Transverse colon (tissue), 4 donors: ENCODE data around the gene CELSR1. TPM values are rescaled to one million over a fixed set of nuclear protein-coding genes. Genes with fewer than 3 reads are reported as not detected.

Source experiments
- DNase-seq: peaks from one replicate; pipeline ENCODE4 v3.0.0-alpha.2; 2019
- H3K27ac ChIP-seq, 4 donors: fragments of 200-600 bp; sonication (generic); 2 replicates each; pipeline ENCODE4 v1.5.1; 2016 to 2018; ENCODE audit warnings: inconsistent platforms in 4 of 4
- H3K27me3 ChIP-seq: fragments of 200-600 bp; sonication (generic); 2 replicates; pipeline ENCODE4 v1.5.1; 2017; ENCODE audit warnings: inconsistent platforms
- H3K36me3 ChIP-seq, 4 donors: fragments of 200-600 bp; sonication (generic); 2 replicates each; pipeline ENCODE4 v1.5.1; 2017 to 2019; ENCODE audit warnings: inconsistent platforms in 4 of 4
- H3K4me1 ChIP-seq, 4 donors: fragments of 200-600 bp; sonication (generic); 2 replicates each; pipeline ENCODE4 v1.5.1; 2017 to 2020; ENCODE audit warnings: inconsistent platforms in 4 of 4
- H3K4me3 ChIP-seq, 4 donors: fragments of 200-600 bp; sonication (generic); 1 replicate in 1 of 4; 2 replicates in 3 of 4; pipeline versions ENCODE4 v1.5.1 to v1.6.1; 2017 to 2019; ENCODE audit warnings: inconsistent platforms in 4 of 4
- H3K9me3 ChIP-seq, 2 donors: fragments of 200-600 bp; sonication (generic); 2 replicates each; pipeline ENCODE4 v1.5.1; 2017 to 2019; ENCODE audit warnings: inconsistent platforms in 2 of 2
- EP300 ChIP-seq: sonication (generic); formaldehyde crosslinking; IDR thresholded peaks from one replicate; pipeline ENCODE4 v1.6.1; 2017; ENCODE audit warnings: antibody characterized with exemption, low read depth
- POLR2A ChIP-seq: fragments of 450-650 bp; IDR thresholded peaks from one replicate; pipeline ENCODE4 v1.6.1; 2016; ENCODE audit warnings: antibody characterized with exemption, mild to moderate bottlenecking, moderate library complexity
- POLR2AphosphoS5 ChIP-seq, 3 donors: sonication (generic); formaldehyde crosslinking; IDR thresholded peaks; one replicate each; pipeline ENCODE4 v1.6.1; 2016; ENCODE audit warnings: antibody characterized with exemption in 3 of 3
- WGBS, 2 donors: methylation state at CpG; one replicate each; pipeline ENCODE4 v1.1.5; 2018; ENCODE audit warnings: low coverage in 1 of 2; 5-methylcytosine and 5-hydroxymethylcytosine counted together
- in situ Hi-C, 4 donors: fragments of 200-750 bp; cut with MboI; loops; one replicate each; pipeline versions ENCODE4 v1.15.0 to v1.15.1; 2017; ENCODE audit warnings: low sequenced_read_pairs in 3 of 4, low pct_ligation_motif_present in 1 of 4, low pct_unique_long_range_greater_than_20kb in 1 of 4
- intact Hi-C: fragments of 100-400 bp; cut with DNase I; formaldehyde crosslinking; loops from one replicate; pipeline ENCODE4 v1.15.1; 2023; ENCODE audit warnings: low total_unique reads
- total RNA-seq, 4 donors: library from RNA; depleted of rRNA; stranded (reverse); fragments of >200 nt; gene quantifications; one replicate each; pipeline ENCODE4 v1.1.0, GENCODE V29; 2016
- TF ChIP-seq, protein P1 (sequence below), 5 experiments: fragments of 200-600 bp in 3 of 5; fragments of 450-650 bp in 2 of 5; sonication (generic) in 3 of 5; IDR thresholded peaks; 1 replicate in 2 of 5; 2 replicates in 3 of 5; pipeline ENCODE4 v1.5.1; 2016 to 2017; ENCODE audit warnings: antibody characterized with exemption in 5 of 5, inconsistent platforms in 3 of 5, mild to moderate bottlenecking in 2 of 5, moderate library complexity in 1 of 5

The CELSR1 gene
- total RNA-seq, 4 donors from 2014 or later = 0.96 to 2.5 (median 1.4) TPM

DNA sequence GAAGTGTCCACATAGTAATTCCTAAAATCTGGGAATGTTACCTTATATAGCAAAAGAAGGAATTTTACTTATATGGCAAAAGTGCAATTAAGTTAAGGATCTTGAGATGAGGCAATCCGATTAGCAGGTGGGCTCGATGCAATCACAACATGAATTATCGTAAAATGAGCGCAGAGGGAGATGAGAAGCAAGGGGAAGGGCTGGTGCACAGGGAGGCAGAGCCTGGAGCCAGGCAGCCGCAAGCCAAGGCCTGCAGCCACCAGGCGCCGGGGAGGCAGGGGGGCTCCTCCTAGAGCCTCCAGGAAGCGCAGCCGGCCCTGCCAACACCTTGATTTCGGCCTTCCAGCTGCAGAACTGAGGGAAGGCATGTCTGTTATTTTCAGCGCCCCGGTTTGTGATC, 85.7 kb downstream of the CELSR1 start:
- intact Hi-C loops (no loop called here), in situ Hi-C loops (no loop called here)
- TF ChIP-seq POLR2AphosphoS5 (IDR thresholded peaks at IDR 0.05) = no peak
- no peak for TF ChIP-seq POLR2A
- TF ChIP-seq, protein P1, sequence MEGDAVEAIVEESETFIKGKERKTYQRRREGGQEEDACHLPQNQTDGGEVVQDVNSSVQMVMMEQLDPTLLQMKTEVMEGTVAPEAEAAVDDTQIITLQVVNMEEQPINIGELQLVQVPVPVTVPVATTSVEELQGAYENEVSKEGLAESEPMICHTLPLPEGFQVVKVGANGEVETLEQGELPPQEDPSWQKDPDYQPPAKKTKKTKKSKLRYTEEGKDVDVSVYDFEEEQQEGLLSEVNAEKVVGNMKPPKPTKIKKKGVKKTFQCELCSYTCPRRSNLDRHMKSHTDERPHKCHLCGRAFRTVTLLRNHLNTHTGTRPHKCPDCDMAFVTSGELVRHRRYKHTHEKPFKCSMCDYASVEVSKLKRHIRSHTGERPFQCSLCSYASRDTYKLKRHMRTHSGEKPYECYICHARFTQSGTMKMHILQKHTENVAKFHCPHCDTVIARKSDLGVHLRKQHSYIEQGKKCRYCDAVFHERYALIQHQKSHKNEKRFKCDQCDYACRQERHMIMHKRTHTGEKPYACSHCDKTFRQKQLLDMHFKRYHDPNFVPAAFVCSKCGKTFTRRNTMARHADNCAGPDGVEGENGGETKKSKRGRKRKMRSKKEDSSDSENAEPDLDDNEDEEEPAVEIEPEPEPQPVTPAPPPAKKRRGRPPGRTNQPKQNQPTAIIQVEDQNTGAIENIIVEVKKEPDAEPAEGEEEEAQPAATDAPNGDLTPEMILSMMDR (IDR thresholded peaks at IDR 0.05) = no peak
- TF ChIP-seq EP300 = no peak
- DNase-seq = no peak
- H3K4me3 ChIP-seq = no peak overlapping the region
- H3K27ac ChIP-seq = no peak overlapping the region
- H3K36me3 ChIP-seq = no peaks in the 10 kb centered on the region
- no peaks in the 10 kb centered on the region for H3K9me3 ChIP-seq
- H3K27me3 ChIP-seq = no peaks in the 10 kb centered on the region
- 91% methylated on average over 12 of the region's 12 CpGs; no CpG with 5 or more reads in 1 of the 2 donors for WGBS, 2 donors
- H3K4me1 ChIP-seq = no peaks in the 10 kb centered on the region

DNA sequence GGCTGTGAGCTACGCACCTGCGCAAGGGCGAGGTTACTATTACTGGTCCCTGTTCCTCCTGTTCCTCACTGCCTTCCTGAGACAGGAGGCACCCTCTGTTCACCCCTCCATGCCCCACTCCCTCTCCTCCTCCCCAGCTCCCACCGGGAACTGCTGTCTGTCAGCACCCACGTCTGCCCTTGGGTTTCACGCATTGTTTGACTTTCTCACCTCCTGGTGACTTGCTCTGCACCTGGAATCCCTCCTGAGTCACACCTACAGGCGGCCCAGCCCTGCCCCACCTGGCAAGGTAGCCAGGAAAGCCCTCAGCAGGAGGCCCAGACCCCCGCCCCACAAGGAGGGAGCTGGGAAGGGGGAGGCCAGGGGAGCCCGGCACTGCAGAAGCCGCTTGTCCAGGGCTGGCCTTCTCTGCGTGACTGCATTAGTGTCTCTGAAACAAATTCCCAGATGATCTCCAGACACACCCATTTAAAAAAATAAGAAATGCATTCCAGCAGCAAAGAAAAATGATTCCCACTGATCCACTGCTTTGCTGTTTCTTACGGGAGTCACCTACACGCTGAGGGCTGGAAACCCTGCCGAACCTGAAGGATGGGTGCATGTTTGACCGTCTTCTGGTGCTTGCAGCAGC, 86.4 kb downstream of the CELSR1 start:
- Histone ChIP-seq H3K27me3 (no peaks in the 10 kb centered on the region), H3K9me3 (no peaks in the 10 kb centered on the region), H3K4me1 (no peaks in the 10 kb centered on the region), H3K36me3 (no peaks in the 10 kb centered on the region), H3K27ac (no peak overlapping the region), H3K4me3 (no peak overlapping the region)
- no peak for DNase-seq
- no peak for TF ChIP-seq POLR2AphosphoS5 (IDR thresholded peaks at IDR 0.05)
- 30 to 69% methylated on average over 2 to 15 of the region's 15 CpGs for WGBS, 2 donors
- in situ Hi-C loops = no loop called here
- intact Hi-C loops = no loop called here

DNA sequence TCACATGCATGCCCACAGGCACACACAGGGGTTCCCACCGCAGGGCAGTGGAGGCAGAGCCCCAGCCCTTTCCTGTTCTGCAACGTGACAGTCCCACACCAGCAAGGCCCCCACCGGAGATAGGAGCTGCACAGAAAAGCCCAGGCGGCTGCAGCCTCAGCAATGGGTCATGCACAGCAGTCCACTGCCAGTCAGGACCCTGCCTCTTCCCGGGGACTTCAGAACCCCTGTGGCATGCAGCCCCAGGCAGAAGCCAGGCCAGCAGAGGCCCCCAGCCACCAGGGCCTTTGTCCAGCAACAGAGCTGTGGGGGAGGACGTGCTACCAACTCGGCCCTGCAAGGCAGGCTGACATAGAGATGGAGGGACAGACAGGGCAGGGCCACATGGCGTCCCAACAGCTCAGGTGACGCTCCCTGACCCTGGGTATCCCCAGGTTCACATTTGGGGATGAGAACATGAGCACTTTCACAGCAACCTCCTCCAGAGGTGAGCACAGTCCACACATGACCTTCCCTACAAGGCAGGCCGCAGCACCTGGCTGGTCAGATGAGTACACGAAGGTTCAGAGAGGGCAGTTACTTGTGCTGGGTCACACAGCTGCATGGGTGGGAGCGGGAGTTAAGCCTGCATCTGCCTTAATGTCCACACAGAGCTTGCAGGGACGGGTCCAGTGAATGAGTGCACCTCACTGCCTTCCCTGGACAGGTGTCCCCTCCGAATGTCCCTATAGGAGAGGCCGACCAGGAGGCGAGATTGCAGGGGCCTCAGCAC, 87.3 kb downstream of the CELSR1 start:
- H3K9me3 ChIP-seq = no peaks in the 10 kb centered on the region
- in situ Hi-C loops (no loop called here), intact Hi-C loops (no loop called here)
- no peaks in the 10 kb centered on the region for H3K36me3 ChIP-seq
- no peak overlapping the region for H3K27ac ChIP-seq
- WGBS, 2 donors = 87% methylated on average over 15 of the region's 16 CpGs; no CpG with 5 or more reads in 1 of the 2 donors
- H3K4me1 ChIP-seq = no peaks in the 10 kb centered on the region
- no peaks in the 10 kb centered on the region for H3K27me3 ChIP-seq
- no peak for DNase-seq
- H3K4me3 ChIP-seq = no peak overlapping the region
- TF ChIP-seq EP300 (no peak), POLR2A (no peak), POLR2AphosphoS5 (IDR thresholded peaks at IDR 0.05) (no peak)
- TF ChIP-seq, protein P1 (IDR thresholded peaks at IDR 0.05) = no peak

DNA sequence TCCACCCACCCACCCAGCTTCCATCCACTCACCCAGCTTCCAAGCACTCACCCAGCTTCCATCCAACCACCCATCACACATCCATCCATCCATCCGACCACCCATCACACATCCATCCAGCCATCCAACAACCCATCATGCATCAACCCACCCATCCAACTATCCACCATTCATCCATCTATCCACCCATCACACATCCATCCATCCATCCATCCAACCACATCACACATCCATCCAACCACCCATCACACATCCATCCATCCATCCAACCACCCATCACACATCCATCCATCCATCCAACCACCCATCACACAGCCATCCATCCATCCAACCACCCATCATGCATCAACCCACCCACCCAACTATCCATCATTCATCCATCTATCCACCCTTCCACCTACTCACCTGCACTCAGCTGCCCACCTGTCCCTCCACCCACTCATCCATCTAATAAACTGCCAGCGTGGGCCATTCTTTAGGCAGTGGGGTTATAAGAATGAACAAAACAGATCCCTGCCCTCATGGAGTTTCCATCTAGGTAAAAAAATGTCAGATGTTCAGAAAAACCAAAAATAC, 88.2 kb downstream of the CELSR1 start:
- in situ Hi-C loops = no loop called here

More for the DNA sequence above, 88.2 kb downstream of the CELSR1 start:
- Histone ChIP-seq H3K4me3 (no peak overlapping the region), H3K4me1 (peaks cover 0 to 1% (median 0%) of the 10 kb centered on the region in 4 donors), H3K27me3 (no peaks in the 10 kb centered on the region), H3K9me3 (no peaks in the 10 kb centered on the region), H3K27ac (no peak overlapping the region), H3K36me3 (no peaks in the 10 kb centered on the region)
- intact Hi-C loops = no loop called here
- no peak for DNase-seq
- 61 to 73% methylated on average over 2 of the region's 2 CpGs for WGBS, 2 donors
- TF ChIP-seq POLR2A (no peak), EP300 (no peak), POLR2AphosphoS5 (IDR thresholded peaks at IDR 0.05) (no peak)
- TF ChIP-seq, protein P1 (IDR thresholded peaks at IDR 0.05) = no peak
